HG03175 (cell line): ENCODE data around the gene ADGRD1.

Experiments
- ATAC-seq: cut with Tn5 transposase; IDR thresholded peaks from one replicate; pipeline ENCODE4 v1.9.1; 2021; ENCODE audit warnings: mild to moderate bottlenecking, moderate library complexity; ENCODE audit not compliant: unreplicated experiment

ADGRD1 gene

DNA sequence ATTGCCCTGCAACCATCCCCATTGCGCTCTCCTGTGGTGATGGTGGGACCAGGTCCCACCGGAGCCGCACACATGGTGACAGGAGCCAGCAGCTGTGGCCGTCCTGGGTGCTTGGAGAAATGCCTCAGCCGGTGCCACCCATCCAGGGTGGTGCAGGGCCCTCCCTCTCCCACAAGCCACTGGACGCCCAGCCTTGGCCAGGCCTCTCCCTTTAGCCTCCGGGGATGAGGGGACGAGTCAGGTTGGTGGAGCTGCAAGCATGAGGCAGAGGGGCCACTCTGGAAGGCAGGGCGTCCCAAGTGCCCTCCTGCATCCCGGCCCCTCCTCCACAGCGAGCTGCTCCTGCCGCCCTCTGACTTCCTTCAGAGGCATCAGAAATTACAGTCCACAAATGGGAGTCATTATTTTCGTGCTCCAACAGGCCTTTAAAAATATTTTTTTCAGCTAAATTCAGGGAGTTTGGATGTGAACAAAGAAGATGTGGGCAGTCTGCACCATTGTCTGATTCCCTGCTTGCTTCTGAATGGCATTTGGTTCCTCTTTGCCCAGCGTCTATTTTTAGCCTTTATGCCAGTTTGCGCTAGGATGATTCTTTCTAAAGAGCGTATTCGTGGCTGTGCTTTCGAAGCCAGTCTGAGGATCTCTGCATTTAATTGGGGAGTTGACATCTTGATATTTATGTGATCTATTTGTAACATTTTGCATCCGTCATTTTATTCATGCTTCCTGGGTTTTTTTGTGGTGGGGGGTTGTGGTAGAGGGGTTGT, 189.4 kb downstream of the ADGRD1 start:
- ATAC-seq, result no peak

DNA sequence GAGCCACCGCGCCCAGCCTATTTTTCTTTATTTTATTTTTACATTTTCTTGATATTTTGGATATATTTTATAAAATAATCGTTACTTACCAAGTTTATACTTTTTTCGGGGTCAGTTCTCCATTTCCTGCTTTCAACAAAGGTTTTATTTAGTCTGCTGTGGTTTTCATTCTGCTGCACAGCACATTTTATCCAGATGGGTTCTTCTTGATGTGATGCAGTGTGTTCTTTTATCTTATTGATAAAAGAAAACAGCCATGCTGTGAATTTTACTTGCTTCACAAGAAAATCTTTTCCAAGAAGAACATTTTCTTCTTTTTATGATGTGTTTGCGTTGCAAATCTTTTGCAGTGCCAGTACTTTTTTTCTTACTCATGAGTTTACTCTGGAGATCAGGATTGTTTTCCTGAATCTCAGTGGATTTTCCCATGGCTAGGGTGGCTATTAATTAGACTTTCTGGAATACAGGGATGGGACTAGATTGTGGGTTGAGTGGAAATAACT, 192.5 kb downstream of the ADGRD1 start:
- no peak for ATAC-seq

DNA sequence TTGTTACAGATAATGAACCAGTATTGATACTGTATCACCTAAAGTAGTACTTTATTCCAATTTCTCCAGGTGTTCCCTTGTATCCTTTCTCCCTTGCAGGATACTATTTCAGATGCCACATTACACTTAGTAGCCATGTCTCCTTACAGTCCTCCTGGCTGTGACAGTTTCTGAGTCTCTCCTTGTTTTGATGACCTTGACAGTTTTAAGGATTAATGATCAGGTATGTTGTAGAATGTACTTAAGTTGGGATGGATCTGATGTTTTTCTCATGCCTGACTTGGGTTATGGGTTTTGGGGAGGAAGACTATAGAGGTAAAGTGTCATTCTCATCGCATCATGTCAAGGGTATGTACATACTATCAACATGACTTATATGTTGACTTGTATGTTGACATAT, 193.6 kb downstream of the ADGRD1 start:
- no peak for ATAC-seq

DNA sequence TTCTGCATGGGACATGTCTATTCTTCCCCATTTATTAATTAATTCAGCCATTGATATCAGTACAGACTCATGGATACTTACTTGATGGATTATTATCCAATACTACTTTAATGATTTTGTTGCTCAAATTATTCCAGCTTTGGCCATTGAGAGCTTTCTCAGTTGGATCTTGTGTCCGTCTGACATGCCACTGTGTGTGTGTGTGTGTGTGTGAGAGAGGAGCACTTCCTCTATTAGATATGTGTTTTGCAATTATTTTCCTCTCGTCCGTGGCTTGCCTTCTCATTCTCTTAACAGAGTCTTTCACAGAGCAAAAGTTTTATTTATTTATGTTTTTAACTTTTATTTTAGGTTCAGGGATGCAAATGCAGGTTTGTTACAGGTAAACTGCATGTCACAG, 194.2 kb downstream of the ADGRD1 start:
- ATAC-seq, result no peak

DNA sequence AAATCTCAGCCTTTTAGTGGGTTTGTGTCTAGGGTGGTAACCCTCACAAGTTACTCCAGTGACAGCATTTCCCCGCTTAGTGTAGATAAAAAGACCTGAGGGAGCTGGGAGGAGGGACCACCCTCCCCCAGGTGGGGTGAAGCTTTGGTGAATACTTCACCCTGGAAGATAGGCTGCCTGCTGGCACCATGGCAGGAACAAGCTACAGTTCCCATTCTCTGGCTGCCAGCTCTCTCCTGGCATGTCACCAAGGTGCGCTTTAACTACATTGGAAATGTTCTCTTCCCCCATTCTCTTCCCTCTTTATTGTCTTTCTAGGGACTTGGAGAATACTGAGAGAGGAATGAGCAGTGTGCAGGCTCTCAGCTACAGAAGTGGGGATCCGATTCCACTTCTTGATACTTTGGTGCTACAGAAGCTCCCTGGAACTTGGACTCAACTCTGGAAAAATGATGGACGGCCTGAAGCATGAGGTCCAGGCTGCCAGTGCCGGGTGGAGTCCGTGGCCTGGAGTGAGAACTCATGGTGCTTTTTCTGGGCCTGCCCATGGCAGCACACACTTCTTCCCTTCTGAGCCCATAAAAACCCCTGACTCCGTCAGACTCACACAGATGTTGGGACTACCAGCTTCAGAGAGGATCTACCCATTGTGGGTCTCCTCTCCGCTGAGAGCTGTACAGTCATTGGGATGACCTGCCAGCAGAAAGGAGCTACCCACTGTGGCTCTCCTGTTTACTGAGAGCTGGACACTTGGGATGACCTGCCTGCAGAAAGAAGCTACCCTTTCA, 198.0 kb downstream of the ADGRD1 start:
- no peak for ATAC-seq

DNA sequence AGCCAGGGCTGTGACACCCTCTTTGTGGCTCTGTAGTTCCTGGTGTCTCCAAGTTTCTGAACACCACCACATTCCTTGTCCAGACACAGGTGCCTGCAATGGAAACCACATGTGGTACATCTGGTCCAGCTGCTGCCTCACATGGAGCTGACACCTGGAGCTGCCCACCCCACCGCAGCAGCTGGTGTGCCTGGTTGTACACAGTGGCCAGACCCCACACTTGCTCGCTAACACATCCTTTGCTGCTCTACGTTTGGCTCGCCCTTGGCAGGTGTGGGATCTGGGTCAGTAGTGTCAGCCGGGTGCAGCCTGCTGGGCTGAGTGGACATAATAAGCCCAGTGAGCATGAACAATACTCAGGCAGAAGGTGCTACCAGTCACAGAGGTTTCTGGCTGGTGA, 198.9 kb downstream of the ADGRD1 start:
- no peak for ATAC-seq

DNA sequence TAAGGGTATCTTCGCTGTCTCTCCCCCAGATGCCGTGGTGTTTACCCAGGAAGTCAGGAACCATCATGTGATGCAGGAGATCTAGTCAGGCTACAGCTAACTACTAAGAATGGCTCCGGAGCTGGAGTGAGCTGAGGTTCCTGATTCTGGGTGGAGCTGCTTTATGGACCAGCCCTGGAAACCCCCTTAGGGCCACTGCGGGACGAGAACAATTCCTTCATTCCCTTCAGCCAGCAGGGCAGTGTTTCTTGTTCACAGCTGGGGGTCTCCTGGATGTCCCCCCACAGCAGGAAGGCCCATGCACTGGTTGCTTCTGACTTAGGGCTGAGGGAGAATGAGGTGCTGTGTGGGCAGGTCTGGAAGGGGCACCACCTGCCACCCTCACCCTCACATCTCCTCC, 199.3 kb downstream of the ADGRD1 start:
- no peak for ATAC-seq

DNA sequence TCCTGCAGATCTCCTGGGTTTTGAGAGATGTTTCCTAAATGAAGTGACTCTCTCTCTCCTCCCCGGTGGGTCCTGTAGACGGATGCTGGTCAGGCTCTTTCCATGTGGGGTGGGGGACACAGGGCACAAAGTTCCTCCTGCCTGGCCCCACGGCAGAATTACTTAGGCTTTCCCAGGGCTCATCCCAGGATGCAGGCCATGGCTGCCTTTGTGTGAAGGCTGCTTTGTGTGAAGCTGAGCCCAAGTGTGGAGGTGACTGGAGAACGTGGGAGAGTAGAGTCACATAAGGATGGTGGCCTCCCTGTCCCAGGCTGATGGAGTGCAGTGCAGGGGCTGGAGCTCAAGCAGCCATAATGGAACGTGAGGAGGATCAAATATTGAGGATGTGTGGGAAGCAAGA, 200.2 kb downstream of the ADGRD1 start:
- no peak for ATAC-seq

DNA sequence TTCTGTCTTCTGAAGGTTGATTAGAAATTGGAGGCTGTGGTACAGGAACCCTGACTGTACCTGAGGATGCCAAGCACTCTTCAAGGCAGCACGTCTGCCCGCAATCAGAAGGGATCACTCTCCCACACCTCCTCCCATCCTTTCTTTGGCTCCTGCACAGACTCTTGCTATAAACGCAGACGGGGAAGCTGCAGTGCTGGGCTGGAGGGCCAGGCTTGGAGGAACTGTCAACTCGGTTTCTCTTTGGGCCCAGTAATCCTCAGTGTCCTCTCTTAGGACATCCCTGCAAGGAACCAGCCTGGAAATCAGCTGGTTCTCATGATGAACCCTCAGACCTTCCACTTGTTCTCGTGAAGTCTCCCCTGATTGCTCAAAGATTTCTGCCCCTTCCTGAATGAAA, 201.4 kb downstream of the ADGRD1 start:
- ATAC-seq, result no peak

DNA sequence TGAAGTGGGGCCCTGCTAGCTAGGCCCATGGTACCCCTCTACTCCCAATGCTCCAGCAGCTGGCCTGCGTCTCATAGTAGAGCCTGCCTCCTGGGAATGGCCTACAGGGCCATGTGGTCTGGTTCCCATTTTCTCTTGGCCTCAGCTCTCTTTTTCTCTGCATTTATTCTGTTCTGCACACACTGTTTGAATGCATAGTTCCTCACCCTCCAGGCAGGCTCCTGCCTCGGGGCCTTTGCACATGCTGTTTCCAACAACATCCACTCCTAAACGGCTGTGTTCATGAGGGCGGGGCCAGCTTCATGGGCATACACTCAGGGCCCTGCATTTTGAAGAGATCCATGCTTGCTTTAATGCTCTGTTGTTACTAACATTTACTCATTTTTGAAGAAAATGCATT, 204.0 kb downstream of the ADGRD1 start:
- no peak for ATAC-seq

DNA sequence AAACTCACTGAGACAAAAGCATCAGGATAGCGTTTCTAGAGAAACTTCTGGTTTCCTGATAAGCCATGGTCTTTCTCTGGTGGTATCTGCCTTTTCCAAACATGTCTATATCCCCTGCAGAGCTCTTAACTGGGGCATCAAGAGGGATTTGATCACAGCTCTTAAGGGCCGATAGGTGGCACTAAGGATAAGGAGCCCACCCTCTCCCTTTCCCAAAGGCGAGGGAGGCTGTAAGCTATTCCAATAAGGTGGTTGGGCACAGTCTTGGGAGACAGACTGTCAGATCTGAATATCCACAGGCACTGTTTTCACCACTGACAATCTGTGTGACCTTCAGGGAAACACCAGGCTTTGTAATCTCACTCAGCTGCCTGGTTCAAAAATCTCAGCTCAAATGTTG, 206.0 kb downstream of the ADGRD1 start:
- no peak for ATAC-seq

DNA sequence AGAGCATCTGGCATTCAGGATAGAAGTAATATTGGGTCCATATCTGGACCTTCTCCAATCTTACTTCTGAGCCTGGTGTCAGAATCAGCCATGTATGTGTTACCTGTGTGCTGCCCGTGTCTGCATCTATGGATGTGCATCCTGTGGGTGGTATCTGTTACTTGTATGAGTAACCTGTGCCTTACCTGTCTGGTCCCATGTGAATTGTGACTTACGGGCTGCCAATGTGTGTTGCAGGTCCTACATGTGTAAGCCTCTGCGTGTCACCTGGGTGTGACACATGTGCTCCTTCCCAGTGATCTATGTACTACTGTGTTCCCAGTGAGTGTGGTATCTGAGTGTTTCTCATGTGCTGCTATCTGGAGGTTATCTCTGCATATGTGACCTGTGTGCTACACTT, 208.4 kb downstream of the ADGRD1 start:
- ATAC-seq, result no peak

DNA sequence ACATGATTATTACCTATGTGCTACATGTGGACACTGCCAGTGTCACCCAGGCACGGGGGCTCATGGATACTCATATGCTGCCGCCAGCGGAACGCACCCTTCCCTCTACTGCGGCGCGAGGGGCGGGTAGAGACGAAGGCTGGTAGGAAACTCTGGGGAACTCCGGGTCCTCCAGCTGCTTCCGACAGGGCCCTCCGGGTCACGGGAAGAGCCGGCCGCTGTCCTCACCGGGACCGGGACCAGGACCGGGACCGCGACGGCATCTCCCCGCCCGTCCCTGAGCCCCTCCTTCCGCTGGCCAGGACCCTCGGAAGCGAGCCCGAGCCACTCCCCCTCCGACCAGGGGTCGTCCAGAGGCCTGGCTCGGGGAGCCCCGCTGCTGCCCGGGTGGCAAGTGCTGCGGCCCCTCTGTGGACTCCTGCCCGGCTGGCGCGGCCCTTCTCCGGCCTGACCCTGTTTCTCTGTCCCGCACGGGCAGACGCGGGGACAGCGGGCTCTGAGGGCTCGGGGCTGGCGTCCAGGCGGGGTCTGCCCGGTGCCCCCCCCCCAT, 209.6 kb downstream of the ADGRD1 start:
- ATAC-seq, result no peak

DNA sequence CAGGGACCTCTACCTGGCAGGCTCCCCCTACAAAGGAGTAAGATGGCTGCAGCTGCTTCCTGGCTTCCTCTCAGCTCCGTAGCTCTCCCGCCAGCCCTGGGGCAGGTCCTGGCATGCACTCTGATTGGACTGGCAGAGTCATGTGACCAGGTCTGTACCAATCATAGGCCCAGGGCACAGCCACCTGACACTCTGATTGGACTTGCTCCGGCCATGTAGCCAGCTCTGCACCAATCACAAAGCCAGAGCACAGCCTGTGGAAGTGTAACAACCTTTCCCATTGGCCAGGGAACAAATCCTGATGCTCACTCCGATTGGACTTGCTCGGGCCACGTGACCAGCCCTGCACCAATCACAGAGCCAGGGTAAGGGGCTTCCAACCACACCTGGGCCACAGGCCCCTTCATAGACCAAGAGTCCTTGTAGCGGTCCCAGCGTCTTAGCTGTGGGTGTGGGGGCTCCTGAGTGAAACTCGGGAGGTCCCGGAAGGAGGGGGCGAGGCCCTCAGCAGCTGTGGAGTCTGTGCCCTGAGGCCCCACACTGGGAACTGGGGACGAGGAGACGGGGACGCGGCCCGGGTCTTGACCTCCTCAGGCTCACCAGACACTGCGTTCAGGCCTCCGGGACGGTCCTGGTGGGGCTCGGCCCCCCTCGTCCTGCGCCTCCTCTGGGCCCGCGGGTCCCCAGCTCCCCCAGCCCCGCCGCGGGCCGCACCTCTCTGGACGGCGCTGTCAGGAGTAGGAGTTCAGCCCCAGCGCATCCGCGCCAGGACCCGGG, 210.6 kb downstream of the ADGRD1 start:
- ATAC-seq, result no peak

DNA sequence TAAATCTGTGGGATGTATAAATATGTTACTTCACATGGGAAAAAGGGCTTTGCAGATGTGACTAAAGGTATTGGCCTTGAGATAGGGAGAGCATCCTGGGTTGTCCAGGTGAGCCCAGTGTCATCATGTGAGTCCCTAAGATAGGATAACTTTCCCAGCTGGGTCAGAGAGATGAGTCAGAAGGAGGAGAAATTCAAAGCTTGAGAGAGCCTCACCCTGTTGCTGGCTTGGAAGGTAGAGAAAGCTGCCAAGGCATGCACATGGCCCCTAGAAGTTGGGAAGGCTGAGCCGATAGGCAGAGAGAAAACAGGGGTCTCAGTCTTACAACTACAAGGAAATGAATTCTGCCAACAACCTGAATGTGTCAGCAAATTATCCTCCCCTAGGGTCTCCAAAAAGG, 213.0 kb downstream of the ADGRD1 start:
- ATAC-seq, result no peak

DNA sequence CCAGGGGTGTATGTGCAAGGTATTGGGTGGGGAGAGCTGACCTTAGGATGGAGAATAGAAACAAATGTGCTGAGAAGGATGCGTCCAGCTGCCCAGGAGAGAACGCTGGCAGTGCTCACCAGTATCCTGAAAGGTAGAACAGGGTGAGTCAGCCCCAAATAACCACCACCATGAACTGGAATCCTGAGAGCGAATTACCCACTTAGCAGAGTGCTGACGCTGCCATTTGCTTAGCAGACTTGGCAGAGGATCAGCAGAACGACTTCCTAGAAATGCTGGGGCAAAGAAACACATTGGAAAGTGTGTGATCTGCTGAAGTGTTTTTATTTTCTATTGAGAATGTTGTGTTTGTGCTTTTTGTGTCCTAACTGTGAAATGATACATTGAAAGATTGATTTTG, 213.6 kb downstream of the ADGRD1 start:
- ATAC-seq, result no peak

DNA sequence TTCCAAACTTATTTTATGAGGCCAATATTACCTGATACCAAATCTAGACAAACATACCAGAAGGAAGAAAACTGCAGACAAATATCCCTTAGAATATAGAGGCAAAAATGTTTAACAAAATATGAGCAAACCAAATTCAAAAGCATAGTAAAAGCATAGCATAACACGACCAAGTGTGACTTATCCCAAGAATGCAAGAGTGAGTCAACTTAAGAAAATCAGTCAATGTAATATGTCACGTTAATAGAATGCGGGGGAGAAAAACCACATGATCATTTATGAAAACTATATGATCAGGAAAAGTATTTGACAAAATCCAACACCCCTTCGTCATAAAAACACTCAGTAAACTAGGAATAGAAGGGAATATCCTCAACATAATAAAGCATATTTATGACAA, 217.3 kb downstream of the ADGRD1 start:
- no peak for ATAC-seq

DNA sequence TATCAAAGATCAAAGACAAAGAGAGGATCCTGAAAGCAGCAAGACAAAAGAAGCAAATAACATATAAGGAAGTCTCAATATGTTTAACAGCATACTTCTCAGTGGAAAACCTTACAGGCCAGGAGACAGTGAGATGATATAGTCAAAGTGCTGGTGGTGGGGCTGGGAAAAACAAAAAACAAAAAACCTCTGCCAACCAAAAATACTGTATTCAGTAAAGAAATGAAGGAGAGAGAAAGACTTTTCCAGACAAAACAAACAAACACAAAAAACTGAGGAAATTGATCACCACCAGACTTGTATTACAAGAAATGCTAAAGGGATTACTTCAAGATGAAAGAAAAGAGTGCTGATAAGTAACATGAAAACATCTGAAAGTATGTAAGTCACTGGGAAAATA, 221.2 kb downstream of the ADGRD1 start:
- no peak for ATAC-seq

DNA sequence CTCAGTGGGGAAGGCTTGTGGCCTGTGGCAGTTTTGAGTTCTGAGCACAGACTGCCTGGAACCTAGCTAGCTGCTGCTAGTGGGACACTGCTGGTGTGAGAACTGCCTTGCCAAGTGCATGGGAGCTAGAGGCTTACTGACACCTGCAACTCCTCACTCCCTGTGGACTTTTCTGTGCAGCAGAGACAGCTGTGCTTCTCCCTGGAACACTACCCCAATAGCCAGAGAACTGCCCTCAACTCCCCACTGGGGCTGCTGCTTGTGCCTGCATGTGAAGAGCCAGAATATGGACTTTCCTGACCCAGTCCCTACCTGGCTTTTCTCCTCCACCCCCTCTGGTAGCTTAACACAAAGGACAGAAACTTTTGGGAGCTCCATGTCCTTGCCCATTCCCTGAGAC, 222.6 kb downstream of the ADGRD1 start:
- ATAC-seq, result no peak

DNA sequence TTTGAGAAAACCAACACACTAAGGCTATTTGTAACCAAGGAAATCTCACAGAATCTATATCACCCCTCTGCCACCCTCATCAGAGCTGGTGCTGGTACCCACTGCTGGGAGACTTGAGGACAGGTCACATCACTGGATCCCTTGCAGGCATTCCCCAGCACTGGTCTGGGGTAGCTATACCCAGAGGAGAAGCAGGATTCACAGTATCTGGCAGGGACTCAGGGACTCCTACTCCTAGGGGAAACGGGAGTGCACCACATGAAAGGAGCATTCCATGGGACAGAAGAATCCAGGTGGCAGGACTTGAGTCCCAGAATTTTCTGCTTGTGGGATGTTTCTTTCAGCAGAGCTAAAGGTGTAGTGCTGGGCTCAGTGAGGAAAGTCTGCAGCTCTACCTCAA, 223.2 kb downstream of the ADGRD1 start:
- ATAC-seq, result no peak

DNA sequence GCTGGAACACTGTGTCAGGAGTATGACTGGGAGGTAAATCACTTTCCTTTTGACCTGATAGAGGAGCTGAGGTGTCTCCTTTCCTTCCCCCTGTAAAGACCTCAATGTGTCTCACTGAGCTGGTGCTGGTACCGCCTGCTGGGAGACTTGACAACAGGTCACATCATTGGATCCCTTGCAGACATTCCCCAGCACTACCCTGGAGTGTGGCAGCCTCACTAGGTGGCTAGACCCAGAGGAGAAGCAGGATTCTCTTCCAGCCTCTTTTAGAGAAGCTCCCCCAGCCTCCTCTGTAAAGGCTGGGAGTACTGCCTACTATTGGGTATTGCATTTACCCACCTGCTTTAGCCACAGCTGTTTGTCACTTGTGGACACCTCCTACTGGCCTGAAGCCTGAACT, 223.9 kb downstream of the ADGRD1 start:
- no peak for ATAC-seq
